ENCODE results near the gene KHNYN.
"Not testable (repeated sequence)": the region's sequence is repeated elsewhere in the genome, so short reads cannot be mapped to it uniquely, and the experiment has no call there.

Gene KHNYN

DNA sequence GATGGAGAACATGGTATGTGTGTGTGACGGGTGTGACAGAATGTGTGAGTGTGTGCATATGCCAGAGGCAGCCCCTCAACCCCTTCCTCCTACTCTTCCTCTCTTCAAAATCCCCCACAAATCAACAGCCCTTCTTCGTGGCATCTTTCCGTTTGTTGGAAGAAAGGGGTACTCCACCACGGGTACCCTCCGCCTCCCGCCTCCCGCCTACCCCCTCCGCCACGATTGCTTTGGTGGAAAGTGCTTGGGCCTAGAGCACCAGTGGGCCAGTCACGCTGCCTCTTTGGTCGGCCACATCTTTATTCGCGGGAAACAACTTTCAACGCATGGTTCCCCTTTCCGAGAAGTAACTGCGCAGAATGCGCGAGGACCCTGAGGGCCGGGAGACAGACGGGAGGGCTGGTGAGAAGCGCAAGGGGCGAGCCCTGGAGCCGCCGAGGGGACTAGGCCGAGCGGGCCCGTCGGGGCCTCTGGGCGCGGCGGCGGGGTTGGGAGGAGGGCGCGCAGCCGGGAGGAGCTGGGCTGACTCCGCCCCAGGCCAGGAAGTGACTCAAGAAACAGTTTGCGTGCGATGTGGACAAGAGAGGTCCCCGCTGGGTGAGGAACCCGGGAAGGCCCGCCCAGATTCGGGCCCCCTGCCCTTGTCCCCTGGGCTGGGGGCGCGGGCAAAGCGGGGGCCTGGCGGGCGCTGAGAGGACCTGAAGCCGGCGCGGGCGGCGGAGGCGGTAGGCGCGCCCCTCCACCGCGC lies at the start of gene KHNYN, which contains the start of gene CBLN3:
TSS of gene KHNYN (plus strand) at position 560 of the 748 bp plus-strand sequence. CDS start 777 bp downstream, outside the sequence.
TSS of gene CBLN3 (minus strand) at position 274 of the 748 bp plus-strand sequence. CDS start 614 bp downstream, outside the sequence.
- peak; percentile 97 for DNase-seq (ENCODE audit: extremely low spot score)

DNA sequence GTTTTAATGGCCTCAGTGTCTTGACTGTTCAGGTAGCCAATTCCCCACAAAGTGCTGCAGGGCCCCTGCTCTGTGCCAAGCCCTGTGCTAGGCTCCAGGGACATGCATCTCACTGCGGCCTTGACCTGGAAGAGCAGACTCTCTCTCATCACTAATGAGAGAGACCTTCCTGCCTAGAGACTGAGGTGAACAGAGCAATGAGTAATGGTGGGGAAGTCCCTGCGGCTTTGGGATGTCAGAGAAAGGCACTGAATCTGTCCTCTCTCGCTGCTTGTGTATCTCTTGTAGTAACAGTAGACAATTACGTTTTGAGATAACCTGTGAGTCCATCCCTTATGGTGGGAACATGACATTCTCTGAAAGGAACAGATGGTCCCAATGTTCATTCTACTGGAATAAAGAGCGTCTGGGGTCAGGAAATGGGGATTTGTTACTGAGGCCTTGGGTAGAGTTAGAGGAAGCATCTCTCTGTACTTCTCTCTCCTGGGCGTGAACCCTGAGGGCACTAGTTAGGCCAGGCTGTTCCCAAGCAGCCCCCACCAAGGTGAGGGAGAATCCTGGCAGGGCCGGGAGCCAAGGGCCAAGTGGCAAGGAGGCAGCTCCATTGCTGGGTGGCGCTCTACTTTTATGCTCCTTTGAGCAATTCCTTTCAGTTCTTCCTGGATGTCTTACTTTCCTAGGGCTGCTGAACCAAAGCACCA lies 48.2 kb upstream of the KHNYN start:
- POLR2A ChIA-PET = no interaction called here
- TF ChIP-seq, protein P1, sequence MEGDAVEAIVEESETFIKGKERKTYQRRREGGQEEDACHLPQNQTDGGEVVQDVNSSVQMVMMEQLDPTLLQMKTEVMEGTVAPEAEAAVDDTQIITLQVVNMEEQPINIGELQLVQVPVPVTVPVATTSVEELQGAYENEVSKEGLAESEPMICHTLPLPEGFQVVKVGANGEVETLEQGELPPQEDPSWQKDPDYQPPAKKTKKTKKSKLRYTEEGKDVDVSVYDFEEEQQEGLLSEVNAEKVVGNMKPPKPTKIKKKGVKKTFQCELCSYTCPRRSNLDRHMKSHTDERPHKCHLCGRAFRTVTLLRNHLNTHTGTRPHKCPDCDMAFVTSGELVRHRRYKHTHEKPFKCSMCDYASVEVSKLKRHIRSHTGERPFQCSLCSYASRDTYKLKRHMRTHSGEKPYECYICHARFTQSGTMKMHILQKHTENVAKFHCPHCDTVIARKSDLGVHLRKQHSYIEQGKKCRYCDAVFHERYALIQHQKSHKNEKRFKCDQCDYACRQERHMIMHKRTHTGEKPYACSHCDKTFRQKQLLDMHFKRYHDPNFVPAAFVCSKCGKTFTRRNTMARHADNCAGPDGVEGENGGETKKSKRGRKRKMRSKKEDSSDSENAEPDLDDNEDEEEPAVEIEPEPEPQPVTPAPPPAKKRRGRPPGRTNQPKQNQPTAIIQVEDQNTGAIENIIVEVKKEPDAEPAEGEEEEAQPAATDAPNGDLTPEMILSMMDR (IDR thresholded peaks at IDR 0.05; ENCODE audit: control extremely low read depth, extremely low read depth, low read depth, missing control alignments) = no peak
- CTCF ChIA-PET = interaction anchor here (0.9 kb wide), 1 partner anchor 37 kb away, joined by 3 read pairs; no protein-coding TSS in a partner anchor
- DNase-seq (ENCODE audit: extremely low spot score) = no peak

More for the DNA sequence above, at the start of gene KHNYN, which contains the start of gene CBLN3:
- CTCF ChIA-PET = interaction anchor here (1.0 to 10.2 kb wide), 12 partner anchors 7 to 187 kb away, joined by 3 to 629 read pairs (median 24); partner anchors contain the start of genes ADCY4, CIDEB, LTB4R and LTB4R2
- POLR2A ChIA-PET = interaction anchor here (0.6 to 2.5 kb wide), 7 partner anchors 12 to 216 kb away, joined by 3 to 12 read pairs (median 4); partner anchors contain the start of genes CHMP4A, SDR39U1 and TINF2
- TF ChIP-seq, protein P1 (IDR thresholded peaks at IDR 0.05; ENCODE audit: control extremely low read depth, extremely low read depth, low read depth, missing control alignments) = no peak

DNA sequence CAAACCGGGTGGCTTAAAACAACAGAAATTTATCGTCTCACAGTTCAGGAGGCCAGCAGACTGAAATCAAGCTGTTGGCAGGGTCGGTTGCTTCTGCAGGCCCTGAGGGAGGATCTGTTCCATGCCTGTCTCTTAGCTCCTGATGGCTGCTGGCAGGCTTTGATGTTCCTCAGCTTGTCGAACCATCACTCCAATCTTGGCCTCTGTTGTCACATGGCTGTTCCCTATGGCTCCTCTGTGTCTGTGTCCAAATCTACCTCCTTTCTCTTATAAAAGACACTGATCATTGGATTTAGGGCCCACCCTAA lies 47.7 kb upstream of the KHNYN start:
- POLR2A ChIA-PET = no interaction called here
- CTCF ChIA-PET = interaction anchor here (0.9 to 1.3 kb wide), 2 partner anchors 37 to 44 kb away, joined by 3 read pairs; no protein-coding TSS in a partner anchor
- TF ChIP-seq, protein P1 (IDR thresholded peaks at IDR 0.05; ENCODE audit: control extremely low read depth, extremely low read depth, low read depth, missing control alignments) = no peak

DNA sequence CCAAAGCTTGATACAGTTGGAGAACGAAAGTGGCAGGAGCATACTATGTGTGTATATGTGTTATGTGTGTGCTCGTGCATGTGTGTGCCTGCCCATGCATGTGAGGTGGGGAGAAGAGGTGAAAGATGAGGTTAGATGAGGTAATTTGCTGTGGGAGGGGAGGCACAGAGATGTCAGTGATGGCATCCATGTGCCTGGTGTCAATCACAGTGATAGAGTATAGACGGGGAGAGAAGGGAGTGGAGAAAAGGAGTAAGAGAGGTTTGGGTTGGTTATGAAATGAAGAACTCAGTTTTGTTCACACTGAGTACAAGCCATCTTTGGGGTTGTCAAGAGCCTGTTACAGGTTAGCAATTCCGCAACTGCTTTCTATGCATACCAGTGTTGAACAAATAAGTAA lies 45.6 kb upstream of the KHNYN start:
- TF ChIP-seq, protein P1 (IDR thresholded peaks at IDR 0.05; ENCODE audit: control extremely low read depth, extremely low read depth, low read depth, missing control alignments) = no peak
- POLR2A ChIA-PET = no interaction called here
- no peak for DNase-seq (ENCODE audit: extremely low spot score)
- CTCF ChIA-PET = interaction anchor here (1.5 kb wide), 1 partner anchor 50 kb away, joined by 3 read pairs; no protein-coding TSS in a partner anchor

More for the DNA sequence above, 47.7 kb upstream of the KHNYN start:
- no peak for DNase-seq (ENCODE audit: extremely low spot score)

DNA sequence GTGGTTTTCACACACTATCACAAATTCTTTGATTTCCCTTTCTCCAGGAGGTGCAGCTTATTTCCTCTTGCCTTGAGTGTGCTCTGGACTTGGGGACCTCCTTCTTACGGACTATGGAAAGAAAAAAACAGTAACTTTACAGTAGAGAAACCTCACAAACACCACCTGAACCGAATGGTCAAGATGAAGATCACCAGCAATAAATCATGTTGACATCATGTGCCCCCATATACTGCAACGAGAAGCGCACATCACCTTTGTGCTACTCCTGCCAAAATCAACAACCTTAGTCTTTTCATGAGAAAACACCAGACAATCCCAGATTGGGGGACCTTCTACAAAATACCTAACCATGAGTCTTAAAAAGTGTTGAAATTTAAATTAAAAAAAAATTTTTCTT lies 44.2 kb upstream of the KHNYN start:
- no peak for DNase-seq (ENCODE audit: extremely low spot score)
- ChIA-PET POLR2A (no interaction called here), CTCF (interaction anchor here (1.1 to 1.5 kb wide), 3 partner anchors 46 to 51 kb away, joined by 3 to 4 read pairs (median 3); no protein-coding TSS in a partner anchor)
- TF ChIP-seq, protein P1 (IDR thresholded peaks at IDR 0.05; ENCODE audit: control extremely low read depth, extremely low read depth, low read depth, missing control alignments) = no peak

DNA sequence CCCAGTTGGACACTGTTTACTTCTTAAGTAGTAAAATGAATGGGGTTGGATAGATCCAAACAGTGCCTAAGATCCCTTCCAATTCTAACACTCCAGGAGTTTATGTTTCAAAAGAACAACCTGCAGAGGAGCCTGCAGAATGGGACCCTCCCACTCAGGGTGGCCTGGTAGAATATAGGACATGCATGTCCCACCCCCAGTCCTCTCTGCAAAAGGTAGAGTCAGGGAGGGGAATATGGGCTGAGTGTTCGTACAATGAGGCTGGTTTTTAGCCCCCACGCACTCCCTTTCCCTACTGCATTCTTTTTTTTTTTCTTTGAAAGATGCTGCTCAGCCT lies 42.8 kb upstream of the KHNYN start:
- no peak for DNase-seq (ENCODE audit: extremely low spot score)
- ChIA-PET POLR2A (no interaction called here), CTCF (interaction anchor here (1.3 kb wide), 1 partner anchor 50 kb away, joined by 3 read pairs; no protein-coding TSS in a partner anchor)
- TF ChIP-seq, protein P1 (IDR thresholded peaks at IDR 0.05; ENCODE audit: control extremely low read depth, extremely low read depth, low read depth, missing control alignments) = no peak

DNA sequence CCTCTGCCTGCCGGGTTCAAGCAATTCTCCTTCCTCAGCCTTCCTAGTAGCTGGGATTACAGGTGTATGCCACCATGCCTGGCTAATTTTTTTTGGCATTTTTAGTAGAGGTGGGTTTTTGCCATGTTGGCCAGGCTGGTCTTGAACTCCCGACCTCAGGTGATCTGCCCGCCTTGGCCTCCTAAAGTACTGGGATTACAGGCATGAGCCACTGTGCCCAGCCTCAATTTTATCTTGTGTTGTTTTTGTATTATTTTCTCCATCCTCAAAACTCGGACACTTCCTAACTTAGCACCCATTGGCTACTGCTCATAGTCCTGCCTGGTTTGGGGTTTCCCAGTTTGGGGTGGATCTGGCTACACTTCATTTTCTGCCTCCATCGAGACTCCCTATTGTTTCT lies 42.2 kb upstream of the KHNYN start:
- CTCF ChIA-PET; POLR2A ChIA-PET; DNase-seq (ENCODE audit: extremely low spot score): not testable (repeated sequence)
